CD14-positive monocyte (primary cell): ENCODE results near the gene SRSF8. TPM values are rescaled to one million over a fixed set of nuclear protein-coding genes. Genes with fewer than 3 reads are reported as not detected.

ENCODE experiments used
- DNase-seq, 3 donors: peaks; one replicate each; pipeline ENCODE4 v3.0.0-alpha.2; 2011 to 2022
- H2AFZ ChIP-seq: 2 replicates; pipeline ENCODE4 v1.6.0; 2012; ENCODE audit warnings: mild to moderate bottlenecking, low read depth, low read length, inconsistent platforms; ENCODE audit not compliant: insufficient read depth, poor library complexity, severe bottlenecking
- H3K27ac ChIP-seq, 2 donors: 1 replicate in 1 of 2; 2 replicates in 1 of 2; pipeline ENCODE4 v1.5.1; 2012 to 2013; ENCODE audit warnings: low read length in 2 of 2, control low read depth in 1 of 2, inconsistent platforms in 1 of 2, low read depth in 1 of 2, mild to moderate bottlenecking in 1 of 2
- H3K27me3 ChIP-seq, 2 donors: one replicate each; pipeline versions ENCODE4 v1.6.0 to v1.6.1; 2011 to 2013; ENCODE audit warnings: low read length in 2 of 2; ENCODE audit not compliant: control insufficient read depth in 2 of 2, insufficient read depth in 2 of 2
- H3K36me3 ChIP-seq, 2 donors: replicated peaks in 1 of 2; 1 replicate in 1 of 2; 2 replicates in 1 of 2; pipeline versions ENCODE4 v1.5.1 to v1.6.1; 2012 to 2013; ENCODE audit warnings: low read length in 2 of 2, control low read depth in 1 of 2, inconsistent platforms in 1 of 2, mild to moderate bottlenecking in 1 of 2; ENCODE audit not compliant: insufficient read depth in 2 of 2, control insufficient read depth in 1 of 2
- H3K4me1 ChIP-seq, 2 donors: 1 replicate in 1 of 2; 2 replicates in 1 of 2; pipeline versions ENCODE4 v1.5.1 to v1.6.1; 2012 to 2013; ENCODE audit warnings: low read length in 2 of 2, control low read depth in 1 of 2, inconsistent platforms in 1 of 2, mild to moderate bottlenecking in 1 of 2, moderate library complexity in 1 of 2; ENCODE audit not compliant: insufficient read depth in 2 of 2, control insufficient read depth in 1 of 2
- H3K4me2 ChIP-seq: replicated peaks from 2 replicates; pipeline ENCODE3; 2012; ENCODE audit warnings: low read length, moderate library complexity, mild to moderate bottlenecking; ENCODE audit not compliant: poor library complexity, severe bottlenecking; ENCODE audit errors: extremely low read depth
- H3K4me3 ChIP-seq, 3 experiments: fragments of 200-600 bp in 1 of 3; sonication (generic) in 1 of 3; replicated peaks in 1 of 3; 1 replicate in 2 of 3; 2 replicates in 1 of 3; pipeline ENCODE4 v1.5.1; 2011 to 2013; ENCODE audit warnings: low read length in 3 of 3, mild to moderate bottlenecking in 3 of 3, control low read depth in 2 of 3, low read depth in 2 of 3, inconsistent platforms in 1 of 3, moderate library complexity in 1 of 3
- H3K79me2 ChIP-seq: 2 replicates; pipeline ENCODE4 v1.6.0; 2012; ENCODE audit warnings: mild to moderate bottlenecking, control low read depth, inconsistent platforms, low read length, moderate library complexity; ENCODE audit not compliant: insufficient read depth
- H3K9ac ChIP-seq: 2 replicates; pipeline ENCODE4 v1.6.0; 2017; ENCODE audit warnings: low read length, mild to moderate bottlenecking; ENCODE audit not compliant: insufficient read depth, poor library complexity, severe bottlenecking
- H3K9me3 ChIP-seq, 2 donors: replicated peaks in 1 of 2; 1 replicate in 1 of 2; 2 replicates in 1 of 2; pipeline versions ENCODE4 v1.5.1 to v1.6.1; 2012 to 2013; ENCODE audit warnings: low read length in 2 of 2, control low read depth in 1 of 2; ENCODE audit not compliant: control insufficient read depth in 1 of 2, insufficient read depth in 1 of 2
- H4K20me1 ChIP-seq: 2 replicates; pipeline ENCODE4 v1.6.0; 2012; ENCODE audit warnings: mild to moderate bottlenecking, low read length, control low read depth, moderate library complexity; ENCODE audit not compliant: insufficient read depth
- H3K27ac Mint-ChIP-seq, 7 donors: one replicate each; pipeline ENCODE4 v1.8.0; 2020; ENCODE audit warnings: mild to moderate bottlenecking in 7 of 7, mixed read lengths in 7 of 7, moderate library complexity in 6 of 7, inconsistent platforms in 2 of 7
- H3K27me3 Mint-ChIP-seq, 3 donors: one replicate each; pipeline ENCODE4 v1.8.0; 2021 to 2022; ENCODE audit warnings: low read depth in 3 of 3, mild to moderate bottlenecking in 3 of 3, mixed read lengths in 3 of 3, moderate library complexity in 3 of 3, inconsistent platforms in 1 of 3
- H3K36me3 Mint-ChIP-seq, 2 donors: one replicate each; pipeline ENCODE4 v1.8.0; 2020; ENCODE audit warnings: mixed read lengths in 2 of 2, inconsistent platforms in 1 of 2, mild to moderate bottlenecking in 1 of 2
- H3K4me1 Mint-ChIP-seq: one replicate; pipeline ENCODE4 v1.8.0; 2020; ENCODE audit warnings: mild to moderate bottlenecking, mixed read lengths
- H3K4me3 Mint-ChIP-seq, 2 donors: one replicate each; pipeline ENCODE4 v1.8.0; 2020; ENCODE audit warnings: mild to moderate bottlenecking in 2 of 2, mixed read lengths in 2 of 2, moderate library complexity in 1 of 2
- H3K9me3 Mint-ChIP-seq, 7 donors: one replicate each; pipeline ENCODE4 v1.8.0; 2020 to 2022; ENCODE audit warnings: mixed read lengths in 7 of 7, mild to moderate bottlenecking in 6 of 7, moderate library complexity in 6 of 7, inconsistent platforms in 2 of 7
- WGBS: methylation state at CpG from one replicate; pipeline ENCODE4 v1.1.5; 2013; ENCODE audit warnings: missing lambda C conversion rate; ENCODE audit not compliant: insufficient coverage; 5-methylcytosine and 5-hydroxymethylcytosine counted together
- intact Hi-C, 2 donors: fragments of 100-400 bp; cut with micrococcal nuclease; formaldehyde crosslinking; loops; one replicate each; pipeline versions ENCODE4 v1.15.0 to v1.15.1; 2023
- polyA plus RNA-seq, 3 donors: library from polyadenylated mRNA; depleted of rRNA in 1 of 3; unstranded in 2 of 3; stranded (reverse) in 1 of 3; fragments of 300-500 nt in 2 of 3; fragments of >200 nt in 1 of 3; fragmentation: Illumina TruSeq in 2 of 3; gene quantifications; 1 replicate in 2 of 3; 2 replicates in 1 of 3; pipeline ENCODE4 v1.2.3, GENCODE V29; 2012 to 2021
- TF ChIP-seq, protein P1 (sequence below): fragments of 200-600 bp; IDR thresholded peaks from one replicate; pipeline ENCODE4 v1.8.0; 2022; ENCODE audit warnings: antibody characterized with exemption, mild to moderate bottlenecking

SRSF8 gene
- polyA plus RNA-seq, 3 donors = 9.3 to 24.9 (median 24.4) TPM

DNA sequence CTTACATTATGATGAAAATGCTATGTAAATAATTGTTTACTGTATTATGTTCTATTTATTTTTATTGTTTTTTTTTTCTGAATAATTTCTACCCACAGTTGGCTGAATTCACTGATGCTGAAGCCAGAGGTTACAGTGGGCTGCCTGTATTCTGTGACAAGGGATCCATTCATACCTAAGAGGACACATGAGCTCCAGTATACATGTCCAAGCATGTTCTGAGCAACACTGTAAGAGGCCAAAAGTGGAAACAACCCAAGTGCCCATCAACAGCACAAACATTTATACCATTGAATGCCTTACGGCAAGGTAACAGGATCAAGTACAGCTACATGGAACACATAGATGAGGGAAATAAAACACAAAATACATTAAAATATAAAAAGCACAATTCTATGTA lies 1.4 kb upstream of the SRSF8 start:
- H3K79me2 ChIP-seq = peaks cover 19% of the 10 kb centered on the region
- Mint-ChIP-seq H3K27ac (no peak overlapping the region), H3K9me3 (no peaks in the 10 kb centered on the region), H3K27me3 (peaks cover 0 to 3% (median 2%) of the 10 kb centered on the region in 3 donors), H3K4me3 (no peak overlapping the region), H3K36me3 (no peaks in the 10 kb centered on the region), H3K4me1 (peaks cover 23% of the 10 kb centered on the region)
- H4K20me1 ChIP-seq = no peaks in the 10 kb centered on the region
- no peak overlapping the region for H2AFZ ChIP-seq
- intact Hi-C loops = loop anchor here in 1 of 2 donors (5.0 kb wide), 3 partner anchors 87 to 697 kb away; no protein-coding TSS in a partner anchor
- DNase-seq = no peak
- no peak overlapping the region for H3K4me2 ChIP-seq
- no peaks in the 10 kb centered on the region for H3K9me3 ChIP-seq
- H3K4me3 ChIP-seq = no peak overlapping the region
- WGBS = no CpG with 5 or more reads among the region's 1 CpG
- H3K36me3 ChIP-seq = no peaks in the 10 kb centered on the region
- H3K4me1 ChIP-seq = peaks cover 24 to 30% of the 10 kb centered on the region in 2 donors
- H3K9ac ChIP-seq = no peak overlapping the region
- TF ChIP-seq, protein P1, sequence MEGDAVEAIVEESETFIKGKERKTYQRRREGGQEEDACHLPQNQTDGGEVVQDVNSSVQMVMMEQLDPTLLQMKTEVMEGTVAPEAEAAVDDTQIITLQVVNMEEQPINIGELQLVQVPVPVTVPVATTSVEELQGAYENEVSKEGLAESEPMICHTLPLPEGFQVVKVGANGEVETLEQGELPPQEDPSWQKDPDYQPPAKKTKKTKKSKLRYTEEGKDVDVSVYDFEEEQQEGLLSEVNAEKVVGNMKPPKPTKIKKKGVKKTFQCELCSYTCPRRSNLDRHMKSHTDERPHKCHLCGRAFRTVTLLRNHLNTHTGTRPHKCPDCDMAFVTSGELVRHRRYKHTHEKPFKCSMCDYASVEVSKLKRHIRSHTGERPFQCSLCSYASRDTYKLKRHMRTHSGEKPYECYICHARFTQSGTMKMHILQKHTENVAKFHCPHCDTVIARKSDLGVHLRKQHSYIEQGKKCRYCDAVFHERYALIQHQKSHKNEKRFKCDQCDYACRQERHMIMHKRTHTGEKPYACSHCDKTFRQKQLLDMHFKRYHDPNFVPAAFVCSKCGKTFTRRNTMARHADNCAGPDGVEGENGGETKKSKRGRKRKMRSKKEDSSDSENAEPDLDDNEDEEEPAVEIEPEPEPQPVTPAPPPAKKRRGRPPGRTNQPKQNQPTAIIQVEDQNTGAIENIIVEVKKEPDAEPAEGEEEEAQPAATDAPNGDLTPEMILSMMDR = no peak
- H3K27ac ChIP-seq = no peak overlapping the region
- no peaks in the 10 kb centered on the region for H3K27me3 ChIP-seq

DNA sequence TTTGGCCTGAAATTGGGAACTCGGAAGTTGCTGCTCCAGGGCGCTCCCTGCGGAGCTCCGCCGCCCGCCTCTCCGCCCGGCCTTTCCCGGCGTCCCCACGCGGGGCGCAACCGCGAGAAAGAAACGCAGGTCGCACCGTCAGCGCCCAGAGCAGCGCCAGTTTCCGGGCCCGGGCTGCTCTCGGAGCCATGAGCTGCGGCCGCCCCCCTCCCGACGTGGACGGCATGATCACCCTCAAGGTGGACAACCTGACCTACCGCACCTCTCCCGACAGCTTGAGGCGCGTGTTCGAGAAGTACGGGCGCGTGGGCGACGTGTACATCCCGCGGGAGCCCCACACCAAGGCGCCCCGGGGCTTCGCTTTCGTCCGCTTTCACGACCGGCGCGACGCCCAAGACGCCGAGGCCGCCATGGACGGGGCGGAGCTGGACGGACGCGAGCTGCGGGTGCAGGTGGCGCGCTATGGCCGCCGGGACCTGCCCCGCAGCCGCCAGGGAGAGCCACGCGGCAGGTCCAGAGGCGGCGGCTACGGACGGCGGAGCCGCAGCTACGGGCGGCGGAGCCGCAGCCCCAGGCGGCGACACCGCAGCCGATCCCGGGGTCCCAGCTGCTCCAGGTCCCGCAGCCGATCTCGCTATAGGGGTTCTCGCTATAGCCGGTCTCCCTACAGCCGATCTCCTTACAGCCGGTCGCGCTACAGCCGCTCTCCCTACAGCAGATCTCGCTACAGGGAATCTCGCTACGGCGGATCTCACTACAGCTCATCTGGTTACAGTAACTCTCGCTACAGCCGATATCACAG lies 521 bp downstream of the SRSF8 start:
- DNase-seq = peak; percentile 55 to 66 (median 64)
- no peaks in the 10 kb centered on the region for H3K36me3 ChIP-seq
- peak overlapping the region; percentile 100 for H2AFZ ChIP-seq
- peaks cover 27% of the 10 kb centered on the region for H3K4me1 Mint-ChIP-seq
- peak overlapping the region; percentile 98 to 100 for H3K4me3 Mint-ChIP-seq
- peak overlapping the region; percentile 89 to 97 (median 93) for H3K27ac Mint-ChIP-seq
- no peaks in the 10 kb centered on the region for H3K27me3 ChIP-seq
- peaks cover 19% of the 10 kb centered on the region for H3K79me2 ChIP-seq
- H4K20me1 ChIP-seq = no peaks in the 10 kb centered on the region
- peak overlapping the region; percentile 85 to 87 for H3K27ac ChIP-seq
- peak overlapping the region; percentile 80 to 93 (median 90) for H3K4me3 ChIP-seq
- peaks cover 0 to 2% (median 2%) of the 10 kb centered on the region in 3 donors for H3K27me3 Mint-ChIP-seq
- H3K9ac ChIP-seq = peak overlapping the region; percentile 82
- TF ChIP-seq, protein P1 = peak; percentile 57
- under 1% methylated on average over 97 of the region's 98 CpGs for WGBS
- no peaks in the 10 kb centered on the region for H3K9me3 ChIP-seq
- H3K9me3 Mint-ChIP-seq = no peaks in the 10 kb centered on the region
- H3K4me2 ChIP-seq = peak overlapping the region; percentile 98
- intact Hi-C loops = loop anchor here in 1 of 2 donors (5.0 kb wide), 3 partner anchors 85 to 695 kb away; no protein-coding TSS in a partner anchor
- peaks cover 3 to 4% of the 10 kb centered on the region in 2 donors for H3K36me3 Mint-ChIP-seq
- peaks cover 24 to 30% of the 10 kb centered on the region in 2 donors for H3K4me1 ChIP-seq
